Suppressor macrophage (primary cell): ENCODE measurements around the gene SPATA31D4.

Experiments
- DNase-seq, 4 experiments: peaks; one replicate each; pipeline ENCODE4 v3.0.0-alpha.2; 2020 to 2022

Gene SPATA31D4

GRCh38 chr9:81968026-81968425 is 39.8 kb downstream of the SPATA31D4 start:
- no peak for DNase-seq

- DNase-seq, result no peak
Observed at GRCh38 chr9:81969971-81970370, 41.7 kb downstream of the SPATA31D4 start.

GRCh38 chr9:81971727-81972126 is 43.5 kb downstream of the SPATA31D4 start:
- no peak for DNase-seq

GRCh38 chr9:81974764-81975163 is 46.5 kb downstream of the SPATA31D4 start:
- DNase-seq, result no peak

- DNase-seq, result no peak
Observed at GRCh38 chr9:81976351-81976750, 48.1 kb downstream of the SPATA31D4 start.

GRCh38 chr9:81979196-81979595 is 51.0 kb downstream of the SPATA31D4 start:
- DNase-seq, result no peak

- DNase-seq, result no peak
Observed at GRCh38 chr9:81980568-81980967, 52.3 kb downstream of the SPATA31D4 start.

GRCh38 chr9:81981883-81982282 is 53.7 kb downstream of the SPATA31D4 start:
- no peak for DNase-seq
